RPMI7951 (cell line): ENCODE measurements around the gene EEPD1. TPM values are rescaled to one million over a fixed set of nuclear protein-coding genes. Genes with fewer than 3 reads are reported as not detected.

ENCODE experiments used
- DNase-seq: peaks from one replicate; pipeline ENCODE4 v3.0.0-alpha.2; 2012; ENCODE audit warnings: low read depth
- total RNA-seq: library from RNA; depleted of rRNA; stranded (reverse); fragments of >200 nt; shearing (Covaris generic); gene quantifications from 2 replicates; pipeline ENCODE4 v1.2.3, GENCODE V29; 2014

Gene EEPD1
- total RNA-seq, 1 experiment from 2014 or later = 5.2 TPM

DNA sequence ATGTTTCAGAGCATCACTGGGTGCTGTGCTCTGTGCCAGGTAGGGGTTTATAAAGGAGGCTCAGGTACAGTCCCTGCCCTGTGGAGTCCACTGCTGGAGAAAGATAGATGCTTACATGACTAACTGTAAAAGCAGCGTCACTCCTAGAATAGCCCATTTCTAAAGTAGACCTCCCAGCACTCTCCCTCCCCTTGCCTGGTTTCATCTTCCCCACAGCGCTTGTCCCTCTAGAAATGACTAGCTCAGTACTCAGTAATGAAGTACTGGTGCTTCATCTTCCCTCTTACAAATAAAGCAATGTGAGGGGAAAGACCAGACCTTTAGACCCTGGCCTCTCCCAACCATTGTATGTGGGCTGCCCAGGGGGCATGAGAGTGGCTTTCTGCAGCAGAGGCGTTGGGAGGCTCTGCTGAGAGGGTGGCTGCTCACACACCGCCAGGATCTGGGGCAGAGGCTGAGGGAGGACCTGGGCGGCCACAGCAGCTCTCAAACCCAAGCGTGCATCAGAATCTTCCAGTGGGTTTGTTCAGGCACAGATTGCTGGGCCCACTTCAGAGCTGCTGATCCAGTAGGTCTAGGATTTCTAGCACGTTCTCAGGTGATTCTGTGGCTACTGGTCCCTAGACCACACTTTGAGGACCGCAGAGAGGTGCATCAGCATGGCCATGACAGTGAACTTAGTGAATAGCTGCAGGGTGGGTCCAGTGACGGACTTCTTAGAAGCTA lies 126.3 kb downstream of the EEPD1 start:
- DNase-seq = no peak

DNA sequence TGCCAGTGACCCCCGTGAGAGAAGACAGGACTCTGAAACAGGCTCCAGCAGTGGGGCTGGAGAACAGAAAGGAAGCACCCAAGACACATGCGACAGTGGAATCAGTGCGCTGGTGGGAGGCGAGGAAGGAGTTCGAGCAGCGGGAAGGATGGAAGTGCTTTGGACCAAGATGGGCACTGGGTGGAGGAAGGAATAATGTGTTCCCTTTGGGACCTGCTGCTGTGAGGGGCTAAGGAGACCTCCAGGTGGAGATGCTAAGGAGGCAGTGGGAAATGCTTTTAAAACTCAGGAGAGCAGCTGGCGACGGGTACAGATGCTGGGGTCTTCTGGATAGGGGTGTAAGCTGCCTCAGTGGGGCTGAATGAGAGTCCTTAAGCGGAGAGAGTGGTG lies 126.9 kb downstream of the EEPD1 start:
- no peak for DNase-seq

DNA sequence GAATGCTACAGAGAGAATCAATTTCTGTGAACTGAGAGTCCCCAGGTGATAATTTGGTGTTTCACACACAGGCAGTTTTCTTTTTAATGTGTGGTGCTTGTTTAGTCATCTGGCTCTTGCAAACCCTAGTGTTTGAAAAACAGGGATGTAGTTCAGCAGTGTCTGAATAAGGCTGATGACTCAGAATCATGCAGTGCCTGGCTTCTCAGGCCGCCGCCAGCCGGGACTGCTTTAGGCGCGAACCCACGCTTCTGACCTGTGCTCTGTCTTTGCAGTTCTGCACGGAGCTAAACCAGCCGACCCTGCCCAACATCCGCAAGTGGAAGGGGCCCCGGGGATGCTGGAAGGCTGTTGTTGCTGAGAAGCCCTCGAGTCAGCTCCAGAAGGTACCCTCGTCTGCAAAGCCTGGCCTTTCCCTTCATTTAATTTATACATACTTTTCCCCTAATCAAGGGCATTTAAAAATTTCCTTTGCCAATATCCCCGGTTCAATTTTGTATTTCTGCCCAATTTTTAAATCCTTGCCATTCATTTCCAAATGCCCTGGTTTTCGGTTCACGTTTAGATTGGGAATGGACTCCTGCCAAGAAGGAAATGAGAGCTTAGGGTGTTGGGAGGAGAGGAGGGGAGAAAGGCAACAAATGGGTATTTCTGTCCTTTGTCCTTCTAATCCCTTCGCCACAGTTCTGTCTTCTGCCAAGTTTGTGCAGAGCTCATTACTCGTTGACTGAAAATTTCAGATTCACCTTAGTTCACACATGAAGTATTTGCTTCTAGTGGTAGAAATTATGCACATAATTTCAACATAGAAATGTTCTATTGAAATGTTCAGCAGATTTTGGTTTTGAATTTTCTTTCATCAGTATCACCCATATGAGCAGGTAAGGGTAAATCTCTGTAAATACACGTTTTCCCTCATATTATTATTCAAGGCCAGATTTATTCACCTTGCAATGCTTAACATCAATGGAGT lies 128.1 kb downstream of the EEPD1 start:
- DNase-seq = peak; percentile 81

DNA sequence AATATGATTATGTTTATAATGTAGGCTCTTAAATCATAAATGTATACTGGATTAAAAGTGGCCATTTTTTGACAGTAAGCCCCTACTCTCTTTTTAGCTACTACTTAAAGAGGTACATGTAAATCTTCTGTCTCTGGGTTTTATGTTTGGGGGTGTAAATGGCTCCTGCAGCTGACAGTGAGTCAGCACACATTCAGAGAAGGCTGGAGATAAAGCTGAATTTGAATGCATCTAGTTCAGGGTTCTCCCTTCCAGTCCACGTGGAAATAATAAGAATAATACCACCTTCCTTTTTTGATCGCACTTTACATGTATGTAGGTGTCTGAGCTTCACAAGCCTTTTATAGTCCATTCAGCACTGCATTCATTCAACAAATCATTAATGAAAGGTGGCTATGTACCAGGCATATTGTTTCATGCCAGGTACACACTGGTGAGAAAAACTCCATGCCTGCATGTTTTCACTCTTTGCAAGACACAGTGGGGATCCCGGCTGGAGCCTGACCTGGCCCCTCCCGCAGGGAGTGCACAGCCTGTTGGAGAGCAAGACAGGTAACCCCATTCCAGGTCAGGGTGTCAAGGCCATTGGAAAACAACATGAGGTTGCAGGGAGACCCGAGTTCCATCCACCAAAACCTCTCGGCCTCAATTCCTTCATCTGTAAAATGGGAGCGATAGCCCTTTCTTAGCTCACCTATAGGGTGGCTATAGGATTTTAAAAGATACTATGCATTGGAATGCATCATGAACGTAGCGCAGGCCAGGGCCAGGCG lies 129.1 kb downstream of the EEPD1 start:
- no peak for DNase-seq

DNA sequence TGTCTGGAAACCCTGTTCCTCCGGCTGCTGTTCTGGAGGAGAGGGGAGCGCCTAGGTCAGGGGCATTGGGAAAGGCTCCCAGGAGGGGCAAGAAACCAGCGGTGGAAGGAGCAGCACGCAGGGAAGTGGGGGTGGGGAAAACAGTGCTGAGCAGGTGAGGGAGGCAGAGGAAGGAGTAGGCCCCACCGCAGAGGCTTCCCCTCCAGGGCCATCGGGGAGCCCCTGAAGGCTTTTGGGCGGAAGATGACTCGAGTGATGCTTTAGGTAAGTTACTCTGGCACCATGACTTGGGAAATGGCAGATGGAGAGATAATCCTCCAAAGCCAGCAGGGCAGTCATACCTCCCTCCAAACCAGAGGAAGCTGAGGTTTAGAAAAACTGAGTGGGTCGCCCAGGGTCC lies 130.1 kb downstream of the EEPD1 start:
- no peak for DNase-seq

DNA sequence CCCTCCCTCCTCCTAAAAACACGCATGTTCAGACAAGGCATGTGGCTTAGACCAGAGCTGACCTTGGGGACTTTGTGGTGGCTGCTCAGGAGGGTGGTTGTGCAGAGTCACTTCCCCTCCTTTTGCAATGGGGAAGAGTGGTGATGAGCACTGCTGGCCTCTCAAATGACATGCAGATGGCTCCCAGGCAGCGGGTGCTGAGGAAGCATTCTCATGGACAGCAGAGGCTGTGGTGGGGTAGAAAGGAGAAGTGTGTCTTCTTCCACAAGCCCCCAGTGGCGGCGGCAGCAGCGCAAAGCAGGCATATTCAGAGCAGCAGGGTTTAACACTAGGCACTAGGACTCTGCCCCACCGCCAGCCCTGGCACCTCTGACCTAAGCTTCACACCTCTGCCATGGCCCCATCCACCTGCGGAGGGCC lies 130.7 kb downstream of the EEPD1 start:
- peak; percentile 45 for DNase-seq

DNA sequence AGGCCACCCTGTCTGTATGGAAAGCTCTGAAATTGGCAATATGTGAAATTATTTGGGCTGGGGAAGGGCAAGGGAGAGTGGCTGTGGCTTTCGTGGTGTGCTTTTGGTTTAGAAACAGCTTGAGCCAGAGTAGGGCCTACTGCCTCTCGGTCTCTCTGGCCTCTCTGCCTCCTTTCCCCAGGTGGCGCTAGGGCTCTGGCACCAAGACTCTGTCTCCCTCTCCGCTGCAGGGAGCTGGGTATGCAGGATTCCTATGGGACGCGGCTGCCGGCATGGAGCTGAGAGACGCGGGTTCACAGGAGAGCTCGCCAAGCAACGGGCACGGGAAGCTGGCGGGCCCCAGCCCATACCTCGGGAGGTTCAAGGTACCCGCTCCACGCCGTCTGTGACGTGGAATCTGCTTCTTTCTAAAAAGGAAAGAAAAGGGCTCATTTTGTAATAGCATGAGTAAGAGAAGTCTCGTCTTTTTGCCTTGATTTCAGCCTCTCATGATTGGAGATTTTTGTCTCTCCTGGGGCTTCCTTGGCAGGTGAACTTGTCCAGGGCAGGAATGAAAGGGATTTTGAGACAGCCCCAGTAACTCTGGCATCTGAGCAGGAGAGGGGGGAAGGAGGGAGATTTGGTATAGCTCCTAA lies 131.5 kb downstream of the EEPD1 start:
- DNase-seq = no peak

DNA sequence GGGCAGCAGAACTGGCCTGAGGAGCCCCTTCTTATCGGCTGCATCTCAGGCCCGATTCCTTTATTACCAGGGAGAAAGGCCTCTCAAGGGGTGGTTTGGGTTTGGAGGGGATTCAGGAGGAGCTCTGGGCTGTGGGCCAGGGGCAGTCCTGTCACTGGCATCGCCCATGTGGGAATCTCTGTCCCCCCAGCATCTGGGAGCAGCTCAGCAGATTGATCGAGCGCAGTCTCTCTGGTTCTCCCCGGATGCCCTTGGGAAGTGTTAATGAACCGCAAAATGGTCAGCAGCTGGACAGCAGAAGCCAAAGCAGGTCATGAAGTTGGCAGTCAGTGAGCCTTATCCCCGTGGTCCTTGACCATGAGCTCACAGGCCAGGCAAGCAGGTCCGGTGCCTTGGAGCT lies 132.2 kb downstream of the EEPD1 start:
- peak; percentile 36 for DNase-seq

DNA sequence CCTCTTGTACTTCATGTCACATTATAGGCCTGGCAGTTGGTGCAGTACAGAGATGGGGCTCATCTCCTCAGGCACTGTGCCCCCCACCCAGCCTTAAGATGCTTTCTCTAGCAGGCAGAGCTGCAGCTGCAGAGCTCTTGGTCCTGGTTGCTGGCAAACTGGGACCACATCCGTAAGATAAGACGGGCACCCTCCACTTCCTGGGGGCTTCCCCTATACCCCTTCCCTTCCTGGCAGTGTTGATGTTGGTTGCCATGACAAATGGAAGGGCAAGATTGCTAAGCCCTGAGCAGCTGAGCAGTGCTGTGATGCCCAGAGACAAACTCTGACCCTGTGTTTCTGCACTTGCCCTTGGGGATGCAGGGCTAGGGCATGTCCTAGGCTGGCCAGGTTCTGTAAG lies 133.2 kb downstream of the EEPD1 start:
- DNase-seq = no peak

DNA sequence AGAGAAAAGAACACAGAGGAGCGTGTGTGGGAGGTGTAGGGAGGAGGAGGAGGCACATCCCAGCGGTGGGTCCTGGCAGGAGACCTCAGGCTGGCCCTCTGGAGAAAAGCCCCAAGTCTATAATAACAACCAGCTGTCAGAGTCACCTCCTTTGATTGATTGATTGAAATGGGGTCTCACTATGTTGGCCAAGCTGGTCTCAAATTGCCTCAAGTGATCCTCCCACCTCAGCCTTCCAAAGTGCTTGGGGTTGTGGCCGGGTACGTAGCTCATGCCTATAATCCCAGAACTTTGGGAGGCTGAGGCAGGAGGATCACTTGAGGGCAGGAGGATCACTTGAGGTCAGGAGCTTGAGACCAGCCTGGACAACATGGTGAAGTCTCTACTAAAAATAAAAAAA lies 133.6 kb downstream of the EEPD1 start:
- DNase-seq = no peak

DNA sequence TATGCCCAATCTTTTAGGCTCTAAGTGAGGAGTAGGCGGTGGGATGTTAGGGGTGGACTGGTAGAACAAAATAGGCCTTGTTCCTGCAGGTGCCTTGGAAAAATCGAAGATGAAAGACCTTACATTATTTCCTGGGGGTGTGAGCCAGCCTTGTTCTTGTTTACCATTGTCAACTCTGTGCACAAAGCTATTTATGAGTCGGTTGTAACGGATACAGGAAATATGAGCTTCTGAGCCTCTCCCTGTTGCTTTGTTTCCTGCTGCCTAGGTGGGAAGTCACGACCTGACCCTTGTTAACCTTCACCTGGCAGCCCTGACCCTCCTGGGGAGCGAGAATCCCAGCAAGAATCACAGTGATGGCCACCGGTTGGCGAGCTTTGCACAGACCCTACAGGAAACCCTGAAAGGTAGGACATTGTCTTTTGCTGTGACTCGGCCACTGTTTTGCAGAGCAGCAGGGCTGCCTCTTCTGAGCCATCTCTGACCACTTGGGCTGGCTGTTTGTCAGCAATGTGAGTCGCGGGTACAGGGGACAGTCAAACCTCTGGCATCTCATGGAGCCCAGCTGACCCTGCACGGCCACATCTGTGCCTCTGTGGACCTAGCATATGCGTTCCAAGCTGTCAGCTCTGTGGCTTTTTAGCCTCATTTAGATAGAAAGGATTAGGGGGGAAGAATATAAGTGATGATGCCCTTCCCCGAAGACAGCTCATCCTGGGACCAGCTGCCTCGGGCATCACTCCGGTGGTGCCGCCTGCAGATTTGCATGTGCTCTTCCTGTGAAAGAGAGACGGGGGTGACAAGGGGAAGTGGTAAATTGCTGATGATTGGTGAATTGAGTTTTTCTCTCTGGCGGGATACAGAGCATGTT lies 134.6 kb downstream of the EEPD1 start:
- DNase-seq = peak; percentile 71

DNA sequence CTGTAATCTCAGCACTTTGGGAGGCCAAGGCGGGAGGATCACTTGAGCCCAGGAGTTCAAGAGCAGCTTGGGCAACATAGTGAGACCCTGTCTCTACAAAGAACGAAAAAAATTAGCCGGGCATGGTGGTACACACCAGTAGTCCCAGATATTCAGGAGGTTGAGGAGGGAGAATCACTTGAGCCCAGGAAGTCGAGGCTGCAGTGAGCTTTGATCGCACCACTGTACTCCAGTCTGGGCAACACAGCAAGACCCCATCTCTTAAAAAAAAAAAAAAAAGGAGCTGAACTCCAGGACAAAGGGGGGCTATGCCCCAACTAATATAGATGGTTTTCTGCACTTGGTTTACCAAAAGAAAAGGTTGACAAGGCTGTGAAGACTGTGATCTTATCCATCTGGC lies 135.4 kb downstream of the EEPD1 start:
- DNase-seq = no peak

DNA sequence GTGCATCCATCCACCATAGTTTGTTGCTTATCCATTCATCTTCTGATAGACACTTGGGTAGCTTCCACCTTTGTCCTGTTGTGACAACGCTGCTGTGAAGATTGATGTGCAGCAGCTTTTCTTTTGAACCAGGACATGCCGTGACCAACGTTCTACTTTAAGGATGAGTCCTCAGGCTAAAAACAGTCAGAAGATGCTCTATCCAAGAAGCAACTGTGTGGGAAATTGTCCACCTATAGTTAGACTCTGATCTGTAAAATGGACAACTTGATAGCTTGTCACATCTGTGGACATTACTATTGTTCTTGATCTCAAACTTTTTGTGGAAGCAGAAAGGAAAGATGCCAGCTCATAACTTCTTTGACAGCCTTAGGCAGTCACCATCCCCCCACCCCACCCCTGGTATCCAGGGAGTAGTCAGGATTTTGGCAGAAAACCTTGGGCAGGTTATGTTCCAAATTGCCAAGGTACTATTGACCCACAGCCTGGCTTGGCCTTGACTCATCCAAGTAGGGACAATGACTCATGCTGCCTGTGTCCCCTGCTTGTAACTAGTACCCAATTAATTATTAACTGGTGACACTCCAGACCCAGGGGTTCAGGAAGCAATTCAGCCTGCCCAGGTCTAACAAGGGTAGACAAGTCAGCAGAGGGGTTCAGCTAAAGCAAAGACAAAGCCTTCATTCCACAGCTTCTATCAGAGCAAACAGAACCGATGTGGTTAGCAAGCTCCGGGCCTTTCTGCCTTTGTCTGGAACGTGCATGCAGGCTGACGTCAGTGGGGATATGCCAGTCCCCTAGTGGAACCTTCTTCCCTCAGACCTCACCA lies 137.0 kb downstream of the EEPD1 start:
- peak; percentile 34 for DNase-seq

DNA sequence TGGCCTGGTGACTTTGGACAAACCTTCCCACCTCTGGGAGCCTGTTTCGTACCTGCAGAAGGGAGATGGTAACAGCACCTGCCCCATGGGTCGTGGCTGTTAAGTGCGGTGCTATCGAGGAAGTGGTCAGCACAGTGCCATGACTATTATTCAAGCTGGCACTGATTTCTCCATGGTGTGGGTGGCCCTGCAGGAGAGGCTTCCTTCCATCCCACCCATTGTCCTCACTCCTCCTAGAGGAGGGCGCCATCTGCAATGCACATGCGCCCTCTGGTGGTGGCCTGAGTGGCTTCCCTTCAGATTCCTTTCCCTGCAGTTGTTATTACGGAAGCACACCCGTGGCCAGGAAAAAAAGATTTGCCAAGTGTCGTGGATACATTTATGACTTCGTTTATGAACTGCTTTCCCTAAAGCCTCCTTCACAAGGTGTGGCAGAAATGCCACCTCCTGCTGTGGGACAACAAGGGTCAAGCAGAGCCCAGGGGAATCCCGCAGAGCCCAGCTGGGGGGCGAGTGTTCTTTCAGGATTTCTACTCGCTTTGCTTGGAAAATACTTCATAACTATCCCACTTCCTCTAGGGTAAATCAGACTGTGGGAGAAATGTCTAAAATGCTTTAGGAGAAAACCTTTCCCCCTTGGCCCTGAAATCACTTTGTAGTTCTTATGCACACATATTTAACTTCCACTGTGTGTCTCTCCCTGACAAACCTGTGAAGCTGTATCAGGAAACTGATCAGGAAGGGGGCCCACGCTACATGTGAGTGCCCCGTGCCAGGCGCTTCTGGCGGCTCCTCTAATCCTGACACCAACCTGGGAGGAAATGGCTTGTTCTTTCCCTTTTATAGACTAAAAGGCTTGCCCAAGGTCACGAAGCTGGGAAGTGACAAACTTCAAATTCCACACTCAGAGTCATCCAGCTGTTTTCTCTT lies 138.6 kb downstream of the EEPD1 start:
- DNase-seq = peak; percentile 83

DNA sequence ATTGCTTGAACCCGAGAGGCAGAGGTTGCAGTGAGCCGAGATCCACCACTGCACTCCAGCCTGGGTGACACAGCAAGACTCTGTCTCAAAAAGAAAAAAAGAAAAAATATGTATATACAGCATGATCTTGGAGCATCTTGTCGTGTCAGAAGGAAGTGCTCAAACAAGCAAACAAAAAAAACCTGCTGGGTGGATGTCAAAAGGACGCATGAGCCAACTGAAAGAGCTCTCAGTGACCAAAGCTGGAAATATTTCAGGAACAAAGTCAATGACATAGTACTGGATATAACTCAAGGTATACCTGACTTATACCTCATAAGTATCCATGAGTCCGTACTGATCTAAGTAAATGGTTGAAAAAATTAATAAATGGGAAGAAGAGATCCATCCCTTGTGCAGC lies 142.0 kb downstream of the EEPD1 start:
- DNase-seq = no peak

DNA sequence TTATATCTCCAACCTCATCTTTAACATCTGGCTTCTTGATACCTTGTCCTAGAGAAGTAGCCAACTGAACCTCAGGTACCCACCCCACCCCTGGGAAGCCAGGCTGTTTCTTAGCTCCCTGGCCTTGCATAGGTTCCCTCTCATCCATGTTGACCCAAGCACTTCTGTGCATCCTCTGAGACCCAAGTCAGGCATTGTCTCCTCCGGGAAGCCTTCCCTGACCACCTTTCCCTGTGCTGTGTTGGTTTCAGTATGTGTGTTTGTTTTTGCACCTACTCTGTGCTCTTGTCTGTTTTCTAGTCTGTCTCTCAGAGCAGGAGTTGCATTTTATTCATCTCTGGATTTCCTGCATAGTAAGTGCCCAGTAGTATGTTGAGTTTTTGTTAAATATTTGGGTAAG lies 143.2 kb downstream of the EEPD1 start:
- DNase-seq = no peak

DNA sequence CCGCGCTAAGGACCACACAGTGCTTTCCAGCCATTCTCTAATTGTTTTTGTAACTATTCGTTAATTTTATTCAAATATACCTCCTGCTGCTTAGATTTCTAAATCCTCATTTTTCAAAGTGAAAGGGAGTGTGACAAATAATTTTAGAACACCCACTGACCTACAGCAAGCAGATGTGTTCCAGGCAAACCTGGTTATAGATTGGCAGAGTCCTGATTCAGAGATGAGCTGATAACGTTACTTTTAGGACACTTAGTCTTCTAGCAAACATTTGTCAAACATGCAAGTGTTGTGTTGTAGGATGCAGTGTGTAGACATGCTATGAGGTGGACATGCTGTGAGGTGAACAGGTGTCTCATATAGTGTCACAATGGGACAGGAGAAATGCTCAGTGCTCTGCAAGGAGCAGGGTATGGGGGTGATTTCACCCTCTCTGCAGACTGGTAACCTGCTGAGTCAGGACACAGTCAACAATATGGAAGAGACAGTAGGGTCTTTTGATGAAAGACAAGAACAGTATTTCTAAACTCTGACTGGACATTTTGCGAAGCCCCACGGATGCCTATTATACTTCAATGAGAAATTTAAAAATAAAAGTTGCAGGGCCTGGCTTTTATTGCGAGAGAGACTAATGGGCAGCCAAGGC lies 144.4 kb downstream of the EEPD1 start:
- no peak for DNase-seq

DNA sequence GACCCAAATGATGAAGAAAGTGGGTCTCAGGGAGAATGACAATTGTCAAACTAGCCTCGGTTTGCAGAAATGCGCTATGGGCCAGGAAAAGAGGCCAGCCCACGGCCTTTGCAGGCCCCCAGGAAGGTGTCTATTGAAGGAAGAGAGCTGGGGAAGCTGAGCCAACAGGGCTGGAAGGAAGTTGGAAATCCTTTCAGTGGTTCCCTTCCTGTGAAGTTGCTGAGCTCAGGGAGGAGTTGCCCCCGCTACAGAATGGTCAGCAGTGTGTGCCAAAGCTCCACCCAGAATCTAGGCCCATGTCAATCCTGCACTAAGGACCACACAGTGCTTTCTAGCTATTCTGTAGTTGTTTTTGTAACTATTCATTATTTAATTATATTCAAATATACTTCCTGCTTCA lies 145.1 kb downstream of the EEPD1 start:
- DNase-seq = no peak
